ENCODE data around the gene OSBPL5. TPM values are rescaled to one million over a fixed set of nuclear protein-coding genes. Genes with fewer than 3 reads are reported as not detected.

Gene OSBPL5
- total and polyA plus RNA-seq, 2 of the 4 experiments (the other 2 are of a cell fraction), result 14.9 to 22.3 TPM

GRCh38 chr11:3119141-3119821 is 45.8 kb downstream of the OSBPL5 start:
- no peak overlapping the region for H2BK15ac ChIP-seq (ENCODE audit: low read depth, low read length)
- in situ Hi-C loops (cut with MboI; ENCODE audit: low sequenced_read_pairs) (no loop called here), dilution Hi-C loops (cut with HindIII; ENCODE audit: low sequenced_read_pairs, unreplicated experiment) (no loop called here), intact Hi-C loops (cut with micrococcal nuclease) (no loop called here)
- peaks cover 7% of the 10 kb centered on the region for H4K20me1 ChIP-seq (ENCODE audit: insufficient read depth, low read length)
- peaks cover 0 to 8% of the 10 kb centered on the region in 2 experiments; a peak in 3 of 4 replicates for H3K79me1 ChIP-seq (ENCODE audit: low read depth in 1 of 2, low read length in 2 of 2)
- no peak overlapping the region for H4K91ac ChIP-seq (ENCODE audit: insufficient read depth, low read depth, low read length)
- ChIA-PET CTCF (no interaction called here), POLR2A (ENCODE audit: unreplicated experiment) (no interaction called here)
- H4K5ac ChIP-seq (ENCODE audit: low read depth, low read length), result no peak overlapping the region
- H3K9me3 ChIP-seq (ENCODE audit: control insufficient read depth, insufficient read depth, low read length), result no peaks in the 10 kb centered on the region; the same call in 1 of the 2 replicates
- H3K14ac ChIP-seq (replicated peaks; ENCODE audit: low read depth, low read length), result no peak overlapping the region
- no peak overlapping the region for H2AFZ ChIP-seq (replicated peaks; ENCODE audit: low read length, poor library complexity)
- H3K27ac ChIP-seq (ENCODE audit: insufficient read depth, low read length), result no peak overlapping the region
- H2BK5ac ChIP-seq (ENCODE audit: low read depth, low read length, poor library complexity, severe bottlenecking), result no peak overlapping the region
- H4K8ac ChIP-seq (ENCODE audit: low read depth in 2 of 2, low read length in 2 of 2), result no peak overlapping the region
- whole genome bisulfite sequencing, 2 experiments (ENCODE audit: extremely low coverage in 2 of 2, insufficient read length in 1 of 2), result 90% methylated on average over 6 of the region's 14 CpGs; no CpG with 5 or more reads in 1 of the 2 experiments
- no peaks in the 10 kb centered on the region for H3K27me3 ChIP-seq (ENCODE audit: control insufficient read depth, insufficient read depth, low read length)
- H3K4ac ChIP-seq (ENCODE audit: low read depth, low read length), result no peak overlapping the region
- no peak overlapping the region for H2AK5ac ChIP-seq (ENCODE audit: low read depth, low read length)
- H3K56ac ChIP-seq (ENCODE audit: extremely low read depth, insufficient read depth, low read length), result no peak overlapping the region
- no peak overlapping the region for H2AK9ac ChIP-seq (replicated peaks; ENCODE audit: low read depth, low read length, poor library complexity)
- H2BK20ac ChIP-seq (ENCODE audit: low read depth, low read length), result no peak overlapping the region
- H3K4me2 ChIP-seq (ENCODE audit: low read depth, low read length), result no peak overlapping the region
- peaks cover 7% of the 10 kb centered on the region; the same call in 1 of the 2 replicates for H3K9me1 ChIP-seq (ENCODE audit: insufficient read depth, low read length)
- 0 out of 2 replicates have a peak, but pooled peaks cover 2% of the 10 kb centered on the region for H3K4me1 ChIP-seq (ENCODE audit: control insufficient read depth, insufficient read depth, low read length)
- no peak overlapping the region for H3K9ac ChIP-seq (ENCODE audit: low read depth, low read length)
- TF ChIP-seq NFE2L2 (IDR thresholded peaks at IDR 0.05; ENCODE audit: low read depth, low read length) (no peak), POLR2A (IDR thresholded peaks at IDR 0.05; ENCODE audit: low read depth, low read length) (no peak), MXI1 (IDR thresholded peaks at IDR 0.05; ENCODE audit: borderline replicate concordance, low read depth, low read length) (no peak), SMC3 (IDR thresholded peaks at IDR 0.05; ENCODE audit: low read depth, low read length) (no peak), USF2 (IDR thresholded peaks at IDR 0.05; ENCODE audit: low read depth, low read length) (no peak), RCOR1 (IDR thresholded peaks at IDR 0.05; ENCODE audit: insufficient replicate concordance, low read length) (no peak), RAD21 (IDR thresholded peaks at IDR 0.05; ENCODE audit: low read length) (no peak), BHLHE40 (IDR thresholded peaks at IDR 0.05; ENCODE audit: low read depth, low read length) (no peak), MAFK (IDR thresholded peaks at IDR 0.05; ENCODE audit: low read depth, low read length) (no peak), FOS (IDR thresholded peaks at IDR 0.05; ENCODE audit: low read depth, low read length) (no peak), RFX5 (IDR thresholded peaks at IDR 0.05; ENCODE audit: low read depth, low read length) (no peak), CTCF (conservative IDR thresholded peaks at IDR 0.05; ENCODE audit: low read depth, low read length) (no peak)
- TF ChIP-seq, protein P1, sequence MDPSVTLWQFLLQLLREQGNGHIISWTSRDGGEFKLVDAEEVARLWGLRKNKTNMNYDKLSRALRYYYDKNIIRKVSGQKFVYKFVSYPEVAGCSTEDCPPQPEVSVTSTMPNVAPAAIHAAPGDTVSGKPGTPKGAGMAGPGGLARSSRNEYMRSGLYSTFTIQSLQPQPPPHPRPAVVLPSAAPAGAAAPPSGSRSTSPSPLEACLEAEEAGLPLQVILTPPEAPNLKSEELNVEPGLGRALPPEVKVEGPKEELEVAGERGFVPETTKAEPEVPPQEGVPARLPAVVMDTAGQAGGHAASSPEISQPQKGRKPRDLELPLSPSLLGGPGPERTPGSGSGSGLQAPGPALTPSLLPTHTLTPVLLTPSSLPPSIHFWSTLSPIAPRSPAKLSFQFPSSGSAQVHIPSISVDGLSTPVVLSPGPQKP (IDR thresholded peaks at IDR 0.05; ENCODE audit: borderline replicate concordance, low read depth, low read length), result no peak
- H2BK120ac ChIP-seq (ENCODE audit: low read depth, low read length), result no peak overlapping the region
- H3K4me3 ChIP-seq (ENCODE audit: insufficient read depth, low read depth, low read length), result no peak overlapping the region
- H3K36me3 ChIP-seq (ENCODE audit: control insufficient read depth, insufficient read depth, low read length), result peaks cover 44% of the 10 kb centered on the region
- no peak overlapping the region for H3K18ac ChIP-seq (ENCODE audit: low read depth, low read length)
- DNase-seq (no peak), ATAC-seq (ENCODE audit: low read depth) (no peak)
- BruUV-seq (replicated peaks), result no TSS peak
- H3K23ac ChIP-seq (ENCODE audit: low read depth, low read length), result no peak overlapping the region

All from IMR-90 (cell line).